AG09319 (cell line): ENCODE data around the gene MYL6B.

Experiments used
- DNase-seq: peaks from one replicate; pipeline ENCODE4 v3.0.0-alpha.2; 2010; ENCODE audit warnings: low read depth; ENCODE audit errors: extremely low read depth
- CTCF ChIP-seq: IDR thresholded peaks from 2 replicates; pipeline ENCODE4 v1.5.1; 2011; ENCODE audit warnings: low read depth, mild to moderate bottlenecking, inconsistent platforms, low read length, moderate library complexity

Gene MYL6B

GRCh38 chr12:56143870-56144269 is 8.5 kb upstream of the MYL6B start:
- no peak for DNase-seq
- no peak for TF ChIP-seq CTCF

- no peak for DNase-seq
- TF ChIP-seq CTCF = no peak
Observed at GRCh38 chr12:56145217-56145616, 7.2 kb upstream of the MYL6B start.

GRCh38 chr12:56146492-56147460 is 5.6 kb upstream of the MYL6B start:
- no peak for TF ChIP-seq CTCF
- no peak for DNase-seq

GRCh38 chr12:56150563-56150962 is 1.8 kb upstream of the MYL6B start:
- no peak for DNase-seq
- TF ChIP-seq CTCF = no peak

- peak; percentile 10 for TF ChIP-seq CTCF
- DNase-seq = no peak
Observed at GRCh38 chr12:56151672-56152131, 685 bp upstream of the MYL6B start.

- no peak for DNase-seq
- no peak for TF ChIP-seq CTCF
Observed at GRCh38 chr12:56152756-56153677, 630 bp downstream of the MYL6B start.
